HG02970 (cell line): ENCODE data around the gene SND1.

Experiments
- ATAC-seq: cut with Tn5 transposase; IDR thresholded peaks from one replicate; pipeline ENCODE4 v1.9.1; 2021; ENCODE audit warnings: mild to moderate bottlenecking, moderate library complexity, moderate number of reproducible peaks; ENCODE audit not compliant: unreplicated experiment, low FRiP score

Gene SND1

DNA sequence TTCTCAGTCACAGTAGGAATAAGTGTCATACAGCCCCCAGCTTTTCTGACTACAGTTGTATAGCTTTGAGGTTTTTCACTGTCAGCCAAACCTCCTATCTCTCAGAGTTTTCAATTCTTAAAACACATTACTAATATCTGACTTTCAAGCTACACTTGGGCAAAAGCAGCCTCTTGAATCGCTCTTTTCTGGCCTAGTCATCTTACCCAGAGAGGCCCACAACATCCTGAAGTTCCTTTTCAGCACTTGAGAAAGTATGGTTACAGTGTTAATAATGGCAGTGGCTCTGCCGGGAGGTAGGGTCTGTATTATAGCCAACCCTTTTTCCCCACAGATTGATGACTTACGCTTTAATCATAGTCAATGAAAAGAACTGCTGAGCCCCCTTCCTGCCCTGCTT, 198.2 kb downstream of the SND1 start:
- ATAC-seq, result no peak

DNA sequence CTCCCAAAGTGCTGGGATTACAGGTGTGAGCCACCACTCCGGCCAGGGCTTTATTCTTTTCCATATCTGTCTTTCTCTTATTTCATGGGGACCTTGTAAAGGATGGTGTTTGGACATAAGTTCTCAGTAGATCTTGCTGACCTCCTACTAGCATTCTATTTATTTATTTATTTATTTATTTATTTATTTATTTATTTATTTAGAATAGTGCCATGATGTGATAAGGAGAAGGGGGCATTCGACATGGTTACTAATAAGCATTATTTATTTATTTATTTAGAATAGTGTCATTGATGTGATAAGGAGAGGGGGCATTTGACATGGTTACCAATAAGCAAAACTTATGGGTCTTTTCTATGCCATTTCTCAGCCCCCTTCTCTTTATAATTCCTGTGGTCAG, 202.4 kb downstream of the SND1 start:
- ATAC-seq, result no peak

DNA sequence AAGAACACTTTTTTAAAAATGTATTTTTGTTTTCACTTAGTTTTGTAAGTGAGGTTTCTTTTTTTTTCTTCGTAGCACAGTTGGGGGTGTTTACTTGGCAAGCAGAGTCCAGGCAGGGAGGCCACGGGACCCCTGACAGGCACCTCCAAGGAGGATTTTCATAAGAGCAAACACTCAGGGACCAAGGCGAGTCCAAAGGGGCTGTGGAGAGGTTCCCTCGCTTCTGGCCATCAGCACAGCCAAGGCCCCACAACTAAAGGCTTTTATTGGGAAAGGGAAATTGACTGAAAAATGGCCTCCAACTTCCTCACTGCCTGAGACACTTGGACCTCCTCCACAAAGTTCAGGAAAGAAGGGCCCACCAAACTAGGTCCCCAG, 205.5 kb downstream of the SND1 start:
- no peak for ATAC-seq

DNA sequence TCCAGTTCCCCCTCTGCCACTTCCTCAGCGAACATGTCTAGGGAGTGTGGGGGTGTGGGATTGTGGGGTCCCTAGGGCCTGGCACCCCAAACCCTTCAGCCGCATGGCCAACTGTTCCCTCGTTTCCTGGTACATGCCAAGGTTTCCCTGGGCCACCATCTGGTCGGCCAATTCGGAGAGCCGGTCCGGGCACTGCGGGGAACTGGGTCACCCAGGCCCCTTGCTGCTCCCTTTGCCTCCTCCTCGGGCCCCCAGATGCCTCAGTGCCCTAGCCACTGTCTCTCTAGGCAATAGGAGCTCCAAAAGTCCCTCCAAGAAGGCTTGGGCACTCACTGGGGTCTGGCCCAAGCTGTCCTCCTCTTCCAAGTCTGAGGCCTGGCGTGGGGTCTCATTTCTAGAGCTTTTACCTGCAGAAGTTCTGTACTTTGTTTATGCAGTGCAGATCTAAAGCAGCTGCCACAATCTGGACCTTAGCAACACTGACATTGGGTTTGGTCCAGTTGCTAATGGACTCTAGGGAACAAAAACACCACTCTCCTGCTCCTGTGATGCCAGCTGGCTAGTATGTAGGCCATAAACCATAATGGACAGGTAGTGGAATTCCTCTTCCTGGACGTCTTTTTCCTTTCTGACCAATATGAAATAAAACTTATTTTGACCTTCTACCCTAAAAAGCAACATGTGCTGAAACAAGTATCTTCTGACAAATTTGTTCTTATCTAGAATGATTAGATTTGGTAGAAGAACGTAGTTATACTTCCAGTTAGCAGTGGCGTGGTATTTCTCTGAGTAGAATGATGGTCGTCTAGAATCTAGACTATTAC, 206.3 kb downstream of the SND1 start:
- no peak for ATAC-seq

DNA sequence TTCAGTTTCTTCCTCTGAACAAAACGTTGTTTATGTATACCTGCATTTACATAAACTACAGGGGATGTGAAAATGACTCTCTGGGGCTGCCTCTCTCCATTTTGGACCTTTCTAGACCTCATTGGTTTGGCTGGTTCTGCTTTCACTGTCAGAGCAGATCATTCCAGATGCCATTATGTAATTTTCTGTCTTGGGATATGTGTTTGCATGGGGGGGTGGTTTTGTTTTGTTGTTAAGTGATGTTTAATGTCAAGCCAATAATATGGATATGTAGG, 206.9 kb downstream of the SND1 start:
- no peak for ATAC-seq

DNA sequence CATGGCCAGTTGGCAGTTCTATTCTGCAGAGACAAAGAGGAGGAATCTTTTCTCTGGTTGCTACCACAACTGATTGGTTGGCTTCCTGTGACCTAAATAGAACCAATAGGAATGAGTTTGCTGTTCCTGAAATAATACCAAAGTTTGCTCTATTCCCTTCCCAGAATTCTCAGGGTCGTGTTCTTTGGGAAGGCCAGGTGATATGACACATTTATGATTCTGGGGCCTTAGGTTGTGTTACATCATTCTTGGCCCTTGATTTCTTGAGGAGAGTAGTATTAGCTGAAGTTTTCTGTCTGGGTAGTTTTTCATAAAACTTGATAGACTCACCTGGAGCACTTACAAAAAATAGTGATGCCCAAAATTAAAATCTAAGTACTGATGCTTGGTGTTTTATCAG, 207.3 kb downstream of the SND1 start:
- no peak for ATAC-seq

DNA sequence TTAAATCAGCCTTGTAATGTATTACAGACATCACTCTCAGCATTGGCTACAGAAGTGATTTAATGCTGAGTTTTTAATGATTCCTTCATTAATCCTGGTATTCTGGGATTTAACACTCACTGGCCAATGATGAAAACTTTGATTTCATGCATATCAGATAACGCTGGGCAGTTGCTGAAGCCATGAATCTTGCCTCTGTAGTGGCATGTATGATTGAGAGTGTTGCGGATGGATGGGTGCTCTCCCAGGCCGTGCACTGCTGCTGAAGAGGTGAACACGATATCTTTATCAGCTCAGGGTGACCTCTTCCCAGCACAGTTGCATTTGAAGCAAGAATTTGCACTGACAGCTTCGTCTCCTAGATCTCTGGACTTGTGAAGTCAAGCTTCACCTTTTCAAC, 210.5 kb downstream of the SND1 start:
- ATAC-seq, result no peak

DNA sequence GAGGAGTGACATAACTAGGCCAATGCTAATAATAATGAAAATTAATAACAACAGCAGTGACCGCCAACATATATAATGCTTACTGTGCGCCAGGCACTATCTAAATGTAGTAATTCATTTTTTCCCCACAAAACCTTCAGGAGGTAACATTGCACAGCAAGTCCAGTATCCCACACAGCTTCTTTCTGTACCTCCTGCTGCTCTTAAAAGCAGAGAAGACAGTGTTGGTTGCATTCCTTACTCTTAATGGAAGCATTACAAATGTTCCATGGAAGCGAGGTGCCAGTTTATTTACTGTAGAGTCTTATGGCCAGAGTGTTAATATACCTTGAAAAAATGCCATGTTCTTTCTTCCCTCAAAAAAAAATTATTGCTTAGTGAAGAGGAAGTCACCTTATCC, 211.1 kb downstream of the SND1 start:
- ATAC-seq, result no peak

DNA sequence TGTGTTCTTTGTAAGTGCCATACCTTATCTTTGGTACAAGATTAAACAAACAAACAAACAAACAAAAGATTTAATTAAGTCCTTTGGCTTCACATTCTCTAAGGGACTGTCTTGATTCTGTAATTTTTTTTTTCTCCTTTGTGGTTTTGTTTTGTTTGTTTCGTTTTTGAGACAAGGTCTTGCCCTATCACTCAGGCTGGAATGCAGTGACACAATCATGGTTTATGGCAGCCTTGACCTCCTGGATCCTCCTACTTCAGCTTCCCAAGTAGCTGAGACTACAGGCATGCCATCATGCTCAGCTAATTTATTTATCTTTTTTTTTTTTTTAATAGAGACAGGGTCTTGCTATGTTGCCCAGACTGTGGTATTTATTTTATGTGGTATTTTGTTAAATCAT, 213.5 kb downstream of the SND1 start:
- no peak for ATAC-seq

DNA sequence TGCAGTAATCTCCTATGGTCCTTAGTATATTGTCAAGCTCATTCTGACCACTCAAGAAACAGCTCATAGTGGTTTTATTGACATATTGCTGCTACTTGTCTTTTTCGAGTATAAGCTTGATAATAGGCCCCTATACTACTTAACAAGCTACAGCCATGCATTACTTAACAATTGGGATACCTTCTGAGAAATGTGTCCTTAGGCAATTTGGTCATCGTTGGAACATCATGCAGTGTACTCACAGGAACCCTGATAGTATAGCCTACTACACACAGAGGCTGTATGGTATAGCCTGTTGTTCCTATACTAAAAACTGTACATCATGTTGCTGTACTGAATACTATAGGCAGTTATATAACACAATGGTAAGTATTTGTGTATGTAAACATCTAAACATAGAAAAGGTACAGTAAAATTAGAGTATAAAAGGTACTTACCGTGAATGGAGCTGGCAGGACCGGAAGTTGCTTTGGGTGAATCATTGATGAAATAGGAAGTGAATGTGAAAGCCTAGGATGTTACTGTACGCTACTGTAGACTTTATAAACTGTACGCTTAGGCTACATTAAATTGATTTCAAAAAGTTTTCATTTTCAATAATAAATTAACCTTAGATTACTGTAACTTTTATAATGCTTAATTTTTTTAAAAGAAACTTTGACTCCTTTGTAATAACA, 218.4 kb downstream of the SND1 start:
- no peak for ATAC-seq

DNA sequence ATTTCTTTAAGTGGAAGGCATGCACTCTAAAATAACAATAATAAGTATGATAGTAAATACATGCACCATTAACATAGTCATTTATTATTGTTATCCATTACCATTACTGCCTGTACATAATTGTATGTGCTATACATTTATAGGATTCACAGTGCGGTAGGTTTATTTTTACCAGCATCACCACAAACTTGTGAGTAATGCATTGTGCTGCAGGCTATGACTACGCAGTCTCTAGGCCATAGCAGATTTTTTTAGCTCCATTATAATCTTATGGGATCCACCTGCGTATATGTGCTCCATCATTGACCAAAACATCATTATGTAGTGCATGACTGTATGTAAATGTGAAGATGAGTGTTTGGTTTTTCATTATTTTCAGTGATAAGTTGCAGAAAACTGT, 219.2 kb downstream of the SND1 start:
- no peak for ATAC-seq

DNA sequence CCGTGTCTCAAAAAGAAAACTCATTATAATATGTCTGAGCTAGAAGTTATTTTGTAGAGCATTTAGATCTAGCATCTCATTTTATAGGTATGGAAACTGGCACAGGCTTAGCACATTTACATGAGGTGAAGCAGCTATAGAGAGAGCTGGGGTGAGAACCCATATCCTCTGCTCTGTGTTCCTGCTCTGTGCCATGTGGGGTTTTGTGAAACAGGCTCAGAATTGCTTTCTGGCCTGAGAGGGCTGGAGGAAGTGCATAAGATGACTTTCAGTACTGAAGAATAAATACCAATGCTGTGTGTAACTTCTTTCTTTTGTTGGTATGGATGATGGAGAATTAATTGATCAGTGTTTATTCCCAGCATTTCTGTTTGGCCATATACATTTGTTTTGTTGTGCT, 220.1 kb downstream of the SND1 start:
- no peak for ATAC-seq

DNA sequence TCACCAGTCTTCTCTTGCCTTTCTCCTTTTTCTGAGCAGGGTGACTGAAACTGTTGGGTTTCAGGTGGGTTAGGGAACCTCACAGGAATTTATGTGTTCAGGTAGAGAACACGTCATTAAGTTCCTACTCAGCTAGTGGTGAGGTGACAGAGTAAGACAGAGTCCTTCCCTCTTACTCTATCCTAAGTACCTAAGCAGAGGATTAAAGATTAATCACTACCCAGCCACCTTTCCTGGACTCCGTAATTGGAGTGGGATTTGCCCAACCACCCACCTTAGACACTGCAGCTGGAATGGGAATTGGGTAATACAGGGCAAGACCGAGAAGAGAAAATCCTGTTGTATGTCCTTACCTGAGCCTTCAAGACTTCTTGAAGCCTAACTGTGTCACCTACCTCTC, 221.2 kb downstream of the SND1 start:
- ATAC-seq, result no peak

DNA sequence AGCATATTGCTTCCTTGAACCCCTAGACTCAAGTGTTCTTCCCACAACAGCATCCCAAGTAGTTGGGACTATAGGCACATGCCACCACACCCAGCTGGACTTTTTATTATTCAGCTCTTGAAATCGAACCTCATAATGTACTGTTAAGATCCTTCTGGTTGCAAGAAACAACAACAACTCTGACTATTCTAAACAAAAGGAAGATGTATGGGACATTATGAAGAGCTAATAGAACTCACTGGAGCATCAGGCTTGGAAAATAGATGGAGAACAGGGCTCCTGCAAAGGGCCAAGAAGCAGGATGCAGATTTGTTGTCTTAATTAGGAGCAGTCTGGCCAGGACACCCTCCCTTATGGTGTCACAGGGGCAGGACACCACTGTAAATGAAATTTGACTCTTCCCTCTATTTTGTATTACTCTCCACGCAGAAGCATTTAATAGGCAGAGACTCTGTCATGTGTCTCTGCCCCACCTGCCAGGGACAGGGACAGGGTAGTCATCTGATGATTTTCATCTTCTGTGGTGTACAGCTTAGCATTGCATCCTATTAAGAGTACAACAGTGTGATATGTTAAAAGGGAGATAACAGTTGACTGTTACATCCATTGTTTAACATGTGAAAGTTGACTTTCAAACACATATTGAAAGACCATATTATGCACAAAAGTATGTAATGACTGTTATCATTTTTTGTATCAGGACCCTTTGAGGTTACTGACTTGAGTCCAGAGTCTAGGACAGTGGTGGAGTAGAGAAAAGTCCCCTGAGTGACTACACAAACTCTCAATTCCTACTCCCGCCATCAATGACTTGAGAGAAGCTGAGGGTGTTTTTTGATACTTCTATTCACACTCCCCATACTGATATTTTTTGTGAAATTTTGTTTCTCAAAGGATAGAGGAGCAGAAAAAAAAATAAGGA, 222.0 kb downstream of the SND1 start:
- no peak for ATAC-seq

DNA sequence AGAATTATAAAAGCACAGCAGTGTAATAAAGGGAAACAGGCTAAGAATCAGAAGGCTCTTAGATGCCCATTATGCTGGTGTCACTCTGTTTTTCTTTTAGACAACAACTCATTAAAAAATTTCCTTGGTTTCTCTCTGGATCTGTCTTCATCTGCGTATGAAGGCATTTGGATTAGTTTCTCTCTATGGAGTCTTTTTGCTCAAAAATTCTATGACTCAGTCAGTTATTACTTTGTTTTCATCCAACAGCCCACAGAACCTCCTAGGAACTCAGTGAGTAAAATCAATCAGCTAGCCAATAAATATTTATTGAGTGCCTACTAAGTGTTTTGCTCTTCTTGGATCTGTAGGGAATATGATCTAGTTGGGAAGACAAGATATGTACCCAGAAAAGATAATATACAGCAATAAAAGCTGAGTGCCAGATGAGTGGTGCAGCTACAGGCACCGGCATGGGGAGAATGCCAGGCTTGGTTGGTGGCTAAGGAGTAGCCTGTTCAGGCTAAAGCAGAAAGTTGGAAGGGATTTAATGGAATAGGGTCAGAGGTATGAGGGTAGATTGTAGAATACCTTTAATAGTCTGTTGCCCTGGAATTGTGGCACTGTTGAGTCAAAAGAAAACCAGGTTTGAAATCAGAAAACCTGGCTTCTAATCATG, 223.1 kb downstream of the SND1 start:
- no peak for ATAC-seq

DNA sequence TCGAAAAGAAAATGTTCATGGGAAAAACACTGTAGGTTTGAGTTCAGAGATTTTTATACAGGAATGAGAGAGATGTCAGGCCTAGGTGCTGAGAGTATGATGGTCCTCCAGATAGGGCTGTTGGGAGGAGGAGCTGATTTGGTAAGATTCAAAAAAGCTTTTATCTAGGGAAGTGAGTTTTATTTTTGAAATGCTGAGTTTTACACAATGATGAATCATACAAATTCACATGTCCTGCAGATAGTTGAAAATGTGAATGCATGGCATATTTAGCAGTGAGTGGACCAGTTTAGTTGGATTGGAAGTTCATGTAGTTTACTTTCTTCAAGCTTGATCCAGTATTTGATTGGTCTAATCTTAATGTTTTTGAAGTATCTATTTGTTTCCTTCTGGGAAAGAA, 224.4 kb downstream of the SND1 start:
- ATAC-seq, result no peak

DNA sequence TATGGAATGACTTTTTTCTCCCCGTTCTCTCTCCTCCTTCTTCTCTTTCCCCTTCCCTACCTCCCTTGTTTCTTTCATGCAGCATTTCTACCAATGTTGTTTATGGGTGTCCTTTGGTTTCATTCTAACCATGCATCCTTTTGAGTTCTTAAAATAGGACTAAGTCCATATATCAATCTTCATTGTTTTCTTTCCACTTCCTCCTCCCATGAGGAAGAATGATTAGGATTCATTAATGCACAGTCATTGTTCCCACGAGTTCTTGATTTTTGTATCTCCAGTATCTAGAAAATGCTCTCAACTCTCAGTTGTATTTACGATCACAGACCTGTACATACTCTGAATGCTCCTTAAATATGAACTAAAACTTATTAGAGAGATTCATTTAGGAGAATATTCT, 226.0 kb downstream of the SND1 start:
- no peak for ATAC-seq

DNA sequence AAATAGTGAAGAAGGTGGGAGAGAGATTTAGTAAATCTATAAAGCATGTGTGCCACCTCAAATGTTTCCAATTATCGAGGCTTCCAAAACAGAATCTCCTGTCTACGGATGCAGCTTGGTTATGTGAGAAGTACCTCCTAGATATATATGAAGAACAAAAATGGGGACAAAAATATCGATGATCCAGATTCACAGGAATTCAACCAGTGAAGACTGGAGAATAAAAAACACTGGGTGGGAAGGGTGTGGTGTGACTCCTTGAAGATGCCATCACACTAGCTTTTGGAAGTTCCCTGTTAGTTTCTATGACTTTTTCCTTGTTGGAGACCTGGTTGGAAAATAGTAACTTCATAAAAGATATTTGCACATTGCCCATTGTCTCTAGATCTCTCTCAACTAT, 226.8 kb downstream of the SND1 start:
- no peak for ATAC-seq

DNA sequence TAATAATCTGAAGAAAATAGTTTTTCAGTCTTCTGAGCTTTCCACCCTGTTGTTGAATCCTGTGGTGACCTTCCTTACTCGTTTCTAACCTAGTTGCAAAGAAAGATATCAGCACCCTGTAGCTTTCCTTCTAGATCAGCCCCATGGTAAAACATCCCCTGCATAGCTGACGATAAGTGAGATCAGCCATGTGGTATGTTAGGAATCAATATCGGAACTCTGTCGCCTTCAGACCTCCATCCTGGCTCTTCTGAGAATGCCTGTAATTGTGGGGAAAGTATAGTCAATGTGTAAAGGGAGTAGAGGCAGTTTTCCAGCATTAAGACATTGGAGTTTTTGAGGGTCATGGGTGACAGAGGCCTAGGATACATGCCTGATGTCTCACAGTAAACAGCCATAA, 227.4 kb downstream of the SND1 start:
- ATAC-seq, result no peak

DNA sequence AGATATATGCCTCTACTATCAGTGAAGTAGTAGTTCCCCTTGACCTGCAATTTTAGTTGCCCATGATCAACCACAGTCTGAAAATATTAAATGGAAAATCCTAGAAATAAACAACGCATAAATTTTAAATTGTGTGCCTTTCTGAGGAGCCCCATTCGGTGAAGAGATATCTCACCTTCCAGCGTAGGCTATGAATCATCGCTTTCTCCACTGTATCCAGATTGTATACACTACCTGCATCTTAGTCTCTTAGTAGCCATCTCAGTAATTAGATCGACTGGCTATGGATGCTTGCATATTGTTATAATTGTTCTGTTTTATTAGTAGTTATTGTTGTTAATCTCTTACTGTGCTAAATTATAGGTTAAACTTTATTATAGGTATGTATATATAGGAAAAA, 227.9 kb downstream of the SND1 start:
- ATAC-seq, result no peak

DNA sequence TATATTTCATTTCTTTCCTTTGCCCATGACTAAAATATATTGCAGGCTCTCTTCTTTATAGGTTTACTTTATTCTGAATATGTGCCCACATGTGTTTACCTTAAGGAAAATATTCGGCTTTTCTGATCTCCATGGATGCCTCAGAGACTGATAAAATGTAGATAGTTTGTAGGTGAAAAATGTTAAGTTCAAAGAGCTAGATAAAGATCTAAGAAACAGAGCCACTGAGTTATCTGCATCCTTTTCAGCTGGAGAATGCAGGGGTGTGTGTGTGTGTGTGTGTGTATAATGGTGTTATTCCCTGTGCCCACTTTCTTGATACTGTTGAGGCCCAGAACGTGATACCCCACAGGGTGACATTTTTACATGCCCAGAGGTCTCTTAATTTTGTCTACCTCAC, 228.5 kb downstream of the SND1 start:
- no peak for ATAC-seq
